AG10803 (cell line): ENCODE measurements around the gene MAST2.
A peak's percentile ranks its signal among the peaks of the same experiment; 100 is the strongest.
"Not testable (repeated sequence)": the region's sequence is repeated elsewhere in the genome, so short reads cannot be mapped to it uniquely, and the experiment has no call there.

Source experiments
- DNase-seq: peaks from one replicate; pipeline ENCODE4 v3.0.0; 2010; ENCODE audit warnings: low read depth
- H3K4me3 ChIP-seq: 2 replicates; pipeline ENCODE4 v1.5.1; 2011; ENCODE audit warnings: mild to moderate bottlenecking, low read length, control low read depth
- TF ChIP-seq, protein P1 (sequence below): conservative IDR thresholded peaks from 2 replicates; pipeline ENCODE4 v1.5.1; 2011; ENCODE audit warnings: mild to moderate bottlenecking, low read length, control low read depth, inconsistent platforms

MAST2 gene

DNA sequence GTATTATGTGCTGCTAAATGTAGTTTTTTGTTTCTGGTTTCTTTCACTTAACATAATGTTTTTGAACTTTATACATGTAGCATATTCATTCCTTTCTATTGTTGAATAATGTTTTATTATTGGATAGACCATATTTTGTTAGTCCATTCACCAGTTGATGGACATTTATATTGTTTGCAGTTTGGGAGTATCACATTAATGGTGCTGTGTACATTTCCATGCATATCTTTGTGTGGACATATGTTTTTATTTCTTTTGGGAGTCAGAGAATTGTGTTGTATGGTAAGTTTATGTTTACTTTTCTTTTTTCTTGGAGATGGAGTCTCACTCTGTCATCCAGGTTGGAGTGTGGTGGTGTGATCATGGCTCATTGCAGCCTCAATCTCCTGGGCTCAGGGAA is 134.6 kb downstream of the MAST2 start:
- DNase-seq, result no peak
- TF ChIP-seq, protein P1, sequence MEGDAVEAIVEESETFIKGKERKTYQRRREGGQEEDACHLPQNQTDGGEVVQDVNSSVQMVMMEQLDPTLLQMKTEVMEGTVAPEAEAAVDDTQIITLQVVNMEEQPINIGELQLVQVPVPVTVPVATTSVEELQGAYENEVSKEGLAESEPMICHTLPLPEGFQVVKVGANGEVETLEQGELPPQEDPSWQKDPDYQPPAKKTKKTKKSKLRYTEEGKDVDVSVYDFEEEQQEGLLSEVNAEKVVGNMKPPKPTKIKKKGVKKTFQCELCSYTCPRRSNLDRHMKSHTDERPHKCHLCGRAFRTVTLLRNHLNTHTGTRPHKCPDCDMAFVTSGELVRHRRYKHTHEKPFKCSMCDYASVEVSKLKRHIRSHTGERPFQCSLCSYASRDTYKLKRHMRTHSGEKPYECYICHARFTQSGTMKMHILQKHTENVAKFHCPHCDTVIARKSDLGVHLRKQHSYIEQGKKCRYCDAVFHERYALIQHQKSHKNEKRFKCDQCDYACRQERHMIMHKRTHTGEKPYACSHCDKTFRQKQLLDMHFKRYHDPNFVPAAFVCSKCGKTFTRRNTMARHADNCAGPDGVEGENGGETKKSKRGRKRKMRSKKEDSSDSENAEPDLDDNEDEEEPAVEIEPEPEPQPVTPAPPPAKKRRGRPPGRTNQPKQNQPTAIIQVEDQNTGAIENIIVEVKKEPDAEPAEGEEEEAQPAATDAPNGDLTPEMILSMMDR, result no peak
- H3K4me3 ChIP-seq, result no peak overlapping the region

DNA sequence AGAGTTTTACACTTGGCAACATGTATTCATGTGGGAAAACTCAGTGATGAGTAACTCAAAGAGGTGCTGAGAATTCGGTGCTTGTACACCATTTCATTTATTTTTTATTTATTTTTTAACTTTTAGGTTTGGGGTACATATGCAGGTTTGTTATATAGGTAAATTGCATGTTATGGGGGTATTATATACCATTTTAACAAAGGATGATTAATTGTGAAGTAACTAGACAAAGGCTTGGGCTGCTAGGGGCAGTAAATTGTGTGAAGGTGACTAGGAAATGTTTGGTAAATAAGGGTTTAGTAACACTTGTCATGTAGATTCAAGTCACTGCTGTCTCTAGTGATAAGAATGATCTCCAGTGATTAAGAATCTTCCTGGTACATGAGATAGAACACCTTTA is 139.0 kb downstream of the MAST2 start:
- no peak for DNase-seq
- H3K4me3 ChIP-seq, result no peak overlapping the region
- TF ChIP-seq, protein P1, result no peak

DNA sequence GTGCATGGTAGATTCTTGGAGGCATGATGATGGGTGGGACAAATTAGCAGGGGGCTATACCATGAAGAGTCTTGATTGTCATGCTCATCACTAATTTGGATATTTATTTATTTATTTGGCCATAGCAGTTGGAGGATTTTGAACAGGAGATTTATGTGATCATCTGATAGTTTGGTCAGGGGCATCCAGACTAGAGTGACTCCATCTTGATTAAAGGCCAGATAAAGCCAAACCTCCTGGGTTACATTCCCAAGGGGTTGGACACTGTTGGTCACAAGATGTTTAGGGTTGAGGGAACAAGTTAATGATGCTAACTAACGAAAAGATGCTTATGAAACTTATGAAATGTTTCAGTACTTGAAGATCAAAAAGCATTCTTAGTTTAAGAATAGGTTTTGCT is 139.8 kb downstream of the MAST2 start:
- DNase-seq, result no peak
- TF ChIP-seq, protein P1, result no peak

DNA sequence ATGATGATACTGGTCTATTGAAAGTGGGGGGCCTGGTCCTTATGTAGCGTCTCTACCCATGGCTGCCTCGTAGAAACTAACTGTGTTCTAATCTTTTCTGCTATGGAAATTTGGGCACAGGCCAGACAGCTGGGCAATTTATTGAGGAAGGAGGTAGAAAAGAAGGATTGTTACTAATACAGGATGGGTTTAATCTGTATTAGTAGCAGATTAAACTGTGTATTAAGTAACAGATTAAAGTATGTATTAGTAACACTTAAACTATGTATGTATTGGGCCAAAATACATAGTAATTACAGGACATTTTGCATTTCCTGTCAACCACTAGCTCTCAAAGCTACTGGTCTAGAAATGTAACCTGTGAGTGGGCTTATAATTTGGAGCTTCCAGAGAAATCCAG is 142.0 kb downstream of the MAST2 start:
- TF ChIP-seq, protein P1, result no peak
- peak; percentile 70 for DNase-seq
- H3K4me3 ChIP-seq, result no peak overlapping the region

More for the DNA sequence above, 139.8 kb downstream of the MAST2 start:
- H3K4me3 ChIP-seq, result no peak overlapping the region

DNA sequence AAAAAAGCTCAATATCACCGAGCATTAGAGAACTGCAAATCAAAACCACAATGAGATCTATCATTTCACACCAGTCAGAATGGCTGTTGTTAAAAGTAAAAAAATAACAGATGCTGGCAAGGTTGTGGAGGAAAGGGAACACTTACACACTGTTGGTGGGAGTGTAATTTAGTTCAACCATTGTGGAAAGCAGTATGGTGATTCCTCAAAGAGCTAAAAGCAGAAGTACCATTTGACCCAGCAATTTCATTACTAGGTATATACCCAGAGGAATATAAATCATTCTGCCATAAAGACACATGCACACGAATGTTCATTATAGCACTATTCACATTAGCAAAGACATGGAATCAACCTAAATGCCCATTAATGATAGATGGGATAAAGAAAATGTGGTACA is 146.1 kb downstream of the MAST2 start:
- not testable (repeated sequence) for DNase-seq, H3K4me3 ChIP-seq

DNA sequence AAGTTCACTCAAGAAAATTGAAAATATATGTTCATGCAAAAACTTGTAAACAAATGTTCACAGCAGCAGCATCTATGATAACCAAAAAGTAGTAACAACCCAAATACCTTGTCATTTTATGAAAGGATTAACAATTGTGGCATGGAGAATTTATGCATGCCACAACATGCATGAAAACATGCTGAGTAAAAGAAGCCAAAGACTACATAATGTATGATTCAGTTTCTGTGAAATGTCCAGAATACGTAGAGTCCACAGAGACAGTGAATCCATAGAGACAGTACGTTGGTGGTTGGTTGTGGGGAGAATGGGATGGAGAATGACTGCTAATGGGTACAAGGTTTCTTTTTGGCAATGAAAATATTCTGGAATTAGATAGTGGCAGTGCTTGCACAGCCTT is 148.7 kb downstream of the MAST2 start:
- DNase-seq, result no peak
- TF ChIP-seq, protein P1, result no peak
- H3K4me3 ChIP-seq, result no peak overlapping the region

DNA sequence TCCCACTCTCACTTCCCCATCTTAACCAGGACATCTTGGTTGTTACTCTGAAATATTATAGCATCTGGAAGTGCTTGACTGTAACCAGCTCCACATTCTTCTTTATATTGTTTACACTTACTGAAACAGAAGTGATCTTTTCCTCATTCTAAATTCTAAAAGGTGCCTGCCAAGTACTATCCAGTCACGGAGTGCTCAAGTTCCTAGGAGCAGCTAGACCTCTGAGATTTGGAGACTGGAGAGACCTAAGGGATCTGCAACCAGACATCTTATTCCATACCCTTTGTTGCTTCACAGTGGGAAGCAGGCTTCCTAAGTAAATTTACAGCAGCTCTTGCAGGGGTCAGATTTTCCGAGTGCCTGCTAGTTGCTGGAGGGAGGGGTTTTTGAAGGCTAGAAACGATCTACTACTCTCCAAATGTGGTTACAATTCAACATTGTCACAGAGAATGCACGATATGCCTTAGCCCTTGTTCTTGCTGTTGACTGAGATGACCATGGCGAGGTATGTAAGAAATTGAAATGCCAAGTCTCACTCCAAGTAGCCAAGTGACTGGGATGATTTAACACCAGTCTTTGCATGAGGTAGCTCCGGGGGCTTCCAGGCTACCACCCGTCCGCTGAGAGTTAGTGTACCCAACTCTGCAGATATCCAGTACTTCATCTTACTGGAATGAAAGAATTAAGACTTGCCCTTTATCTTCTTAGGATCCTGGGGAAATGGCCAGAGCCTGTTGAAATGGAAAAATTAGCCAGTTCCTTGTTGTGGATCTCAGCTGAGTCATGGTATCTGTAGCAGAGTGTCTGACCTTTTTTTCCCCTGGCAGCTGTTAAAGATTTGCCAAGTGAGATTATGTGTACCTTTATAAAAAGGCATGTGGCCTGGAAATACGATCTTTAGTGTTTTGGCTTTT is 150.8 kb downstream of the MAST2 start:
- H3K4me3 ChIP-seq, result peak overlapping the region; percentile 29
- peak; percentile 81 for DNase-seq
- TF ChIP-seq, protein P1, result no peak
